ENCODE results near the gene FGD4. TPM values are rescaled to one million over a fixed set of nuclear protein-coding genes. Genes with fewer than 3 reads are reported as not detected.

Gene FGD4
- total RNA-seq, 1 experiment from 2014 or later = 54.3 TPM

DNA sequence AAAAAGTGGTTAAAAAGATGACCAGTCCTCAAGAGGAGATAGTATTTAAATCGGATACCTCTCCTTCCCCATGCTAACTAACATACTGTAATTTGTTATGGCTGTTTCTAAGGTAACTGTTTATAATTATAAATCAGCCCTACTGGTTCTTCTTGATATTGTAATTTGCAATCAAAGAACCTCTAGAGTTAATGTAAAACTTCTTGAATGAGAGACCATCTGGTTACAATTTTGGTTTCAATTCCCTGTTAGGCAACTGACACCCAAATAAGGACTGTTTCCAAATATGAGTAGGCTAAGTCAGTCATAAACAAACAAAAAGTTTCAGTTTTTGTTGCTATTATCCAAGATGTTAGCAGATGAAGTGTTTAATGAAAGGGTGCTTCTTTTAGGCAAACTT lies 159.5 kb downstream of the FGD4 start:
- Histone ChIP-seq H4K5ac (ENCODE audit: insufficient read length, low read depth, low read length) (no peak overlapping the region), H3K23ac (ENCODE audit: insufficient read length, low read depth, low read length) (no peak overlapping the region), H3K4me1 (ENCODE audit: insufficient read depth, low read length) (no peaks in the 10 kb centered on the region; the same call in 1 of the 2 replicates), H3K9ac (ENCODE audit: extremely low read depth, insufficient read length, low read length) (no peak overlapping the region), H4K20me1 (ENCODE audit: control insufficient read depth, insufficient read depth, insufficient read length) (no peaks in the 10 kb centered on the region), H2AFZ (ENCODE audit: low read length) (no peak overlapping the region), H3K27me3 (ENCODE audit: insufficient read depth, low read length) (no peaks in the 10 kb centered on the region), H3K79me2 (ENCODE audit: insufficient read depth, low read length) (peaks cover 4% of the 10 kb centered on the region; the same call in 1 of the 2 replicates), H3K27ac (ENCODE audit: insufficient read length, low read depth, low read length) (no peak overlapping the region), H3K79me1 (ENCODE audit: insufficient read depth, low read depth, low read length, poor library complexity, severe bottlenecking) (peaks cover 7% of the 10 kb centered on the region), H3K56ac (ENCODE audit: insufficient read length, low read depth, low read length) (no peak overlapping the region), H2BK120ac (ENCODE audit: low read depth, low read length, poor library complexity, severe bottlenecking) (no peak overlapping the region), H3K18ac (ENCODE audit: insufficient read length, low read depth, low read length) (no peak overlapping the region), H3K4me2 (ENCODE audit: insufficient read depth, insufficient read length, low read length) (no peak overlapping the region), H3T11ph (ENCODE audit: low read length) (no peak overlapping the region), H3K23me2 (ENCODE audit: insufficient read length, low read depth, low read length, poor library complexity, severe bottlenecking) (no peaks in the 10 kb centered on the region), H2BK12ac (ENCODE audit: insufficient read length, low read depth, low read length) (no peak overlapping the region), H2BK5ac (ENCODE audit: insufficient read length, low read length) (no peak overlapping the region), H3K9me3 (ENCODE audit: control insufficient read depth, low read depth, low read length) (no peaks in the 10 kb centered on the region), H2BK20ac (ENCODE audit: low read depth, low read length, poor library complexity, severe bottlenecking) (no peak overlapping the region), H3K14ac (ENCODE audit: insufficient read depth, low read length) (no peak overlapping the region), H2AK5ac (ENCODE audit: insufficient read length, low read length) (no peak overlapping the region), H4K91ac (ENCODE audit: insufficient read length, low read depth, low read length) (no peak overlapping the region), H2BK15ac (ENCODE audit: low read depth, low read length) (no peak overlapping the region), H3K4ac (ENCODE audit: low read depth, low read length) (no peak overlapping the region), H4K8ac (replicated peaks; ENCODE audit: insufficient read length, low read depth, low read length) (no peak overlapping the region)
- peaks cover 17 to 28% (median 26%) of the 10 kb centered on the region in 3 experiments for H3K36me3 Mint-ChIP-seq (ENCODE audit: insufficient read depth in 1 of 3, low read depth in 3 of 3)
- TF ChIP-seq, protein P1, sequence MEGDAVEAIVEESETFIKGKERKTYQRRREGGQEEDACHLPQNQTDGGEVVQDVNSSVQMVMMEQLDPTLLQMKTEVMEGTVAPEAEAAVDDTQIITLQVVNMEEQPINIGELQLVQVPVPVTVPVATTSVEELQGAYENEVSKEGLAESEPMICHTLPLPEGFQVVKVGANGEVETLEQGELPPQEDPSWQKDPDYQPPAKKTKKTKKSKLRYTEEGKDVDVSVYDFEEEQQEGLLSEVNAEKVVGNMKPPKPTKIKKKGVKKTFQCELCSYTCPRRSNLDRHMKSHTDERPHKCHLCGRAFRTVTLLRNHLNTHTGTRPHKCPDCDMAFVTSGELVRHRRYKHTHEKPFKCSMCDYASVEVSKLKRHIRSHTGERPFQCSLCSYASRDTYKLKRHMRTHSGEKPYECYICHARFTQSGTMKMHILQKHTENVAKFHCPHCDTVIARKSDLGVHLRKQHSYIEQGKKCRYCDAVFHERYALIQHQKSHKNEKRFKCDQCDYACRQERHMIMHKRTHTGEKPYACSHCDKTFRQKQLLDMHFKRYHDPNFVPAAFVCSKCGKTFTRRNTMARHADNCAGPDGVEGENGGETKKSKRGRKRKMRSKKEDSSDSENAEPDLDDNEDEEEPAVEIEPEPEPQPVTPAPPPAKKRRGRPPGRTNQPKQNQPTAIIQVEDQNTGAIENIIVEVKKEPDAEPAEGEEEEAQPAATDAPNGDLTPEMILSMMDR (conservative IDR thresholded peaks at IDR 0.05) = no peak
- no CpG with 5 or more reads among the region's 1 CpG for WGBS (ENCODE audit: extremely low coverage, insufficient read length, low lambda C conversion rate)
- H3K4me1 Mint-ChIP-seq = peaks cover 28 to 38% of the 10 kb centered on the region in 2 experiments
- no peak for DNase-seq
- no peak overlapping the region; a peak in 1 of 7 replicates for H3K27ac Mint-ChIP-seq
- H3K27me3 Mint-ChIP-seq (ENCODE audit: low read depth) = no peaks in the 10 kb centered on the region; the same call in 1 of the 2 replicates
- no peak overlapping the region for H3K4me3 Mint-ChIP-seq
- H3K9me3 Mint-ChIP-seq = peaks cover 7 to 10% of the 10 kb centered on the region in 2 experiments; a peak in 4 of 5 replicates
